GM19395 (cell line): Measurements from ENCODE around the gene PRKAG1.
"Not testable (repeated sequence)": the region's sequence is repeated elsewhere in the genome, so short reads cannot be mapped to it uniquely, and the experiment has no call there.

Experiments
- ATAC-seq: cut with Tn5 transposase; IDR thresholded peaks from one replicate; pipeline ENCODE4 v1.9.1; 2021; ENCODE audit warnings: mild to moderate bottlenecking, moderate library complexity; ENCODE audit not compliant: unreplicated experiment

PRKAG1 gene

GRCh38 chr12:49018261-49019119, at the start of gene PRKAG1:
TSS of gene PRKAG1 (minus strand) at chr12:49018776. CDS start at chr12:49018740, 36 bp downstream.
- peak; percentile 90 for ATAC-seq

- ATAC-seq, result no peak
Observed at GRCh38 chr12:49066120-49066519, 47.5 kb upstream of the PRKAG1 start.

- ATAC-seq, result no peak
Observed at GRCh38 chr12:49064767-49065152, 46.2 kb upstream of the PRKAG1 start.

- not testable (repeated sequence) for ATAC-seq
Observed at GRCh38 chr12:49061916-49062315, 43.3 kb upstream of the PRKAG1 start.

- ATAC-seq, result peak; percentile 5
Observed at GRCh38 chr12:49061157-49061650, 42.6 kb upstream of the PRKAG1 start.

GRCh38 chr12:49060237-49061156, 41.9 kb upstream of the PRKAG1 start, which contains the start of gene KMT2D:
TSS of gene KMT2D (minus strand) at chr12:49060794. CDS start at chr12:49055324, 5,470 bp downstream.
- ATAC-seq, result peak; percentile 63

- ATAC-seq, result no peak
Observed at GRCh38 chr12:49059299-49060171, 41.0 kb upstream of the PRKAG1 start.

- ATAC-seq, result no peak
Observed at GRCh38 chr12:49059045-49059298, 40.4 kb upstream of the PRKAG1 start.

GRCh38 chr12:49058366-49059044, 39.9 kb upstream of the PRKAG1 start:
- ATAC-seq, result no peak

- ATAC-seq, result no peak
Observed at GRCh38 chr12:49057888-49058287, 39.3 kb upstream of the PRKAG1 start.

GRCh38 chr12:49055978-49056754, 37.6 kb upstream of the PRKAG1 start:
- peak; percentile 69 for ATAC-seq

GRCh38 chr12:49055092-49055491, 36.5 kb upstream of the PRKAG1 start:
- no peak for ATAC-seq

- no peak for ATAC-seq
Observed at GRCh38 chr12:49054524-49054923, 35.9 kb upstream of the PRKAG1 start.

- no peak for ATAC-seq
Observed at GRCh38 chr12:49054096-49054495, 35.5 kb upstream of the PRKAG1 start.

- ATAC-seq, result no peak
Observed at GRCh38 chr12:49052451-49053208, 34.1 kb upstream of the PRKAG1 start.

- no peak for ATAC-seq
Observed at GRCh38 chr12:49051777-49052438, 33.3 kb upstream of the PRKAG1 start.

GRCh38 chr12:49051373-49051764, 32.8 kb upstream of the PRKAG1 start:
- ATAC-seq, result no peak
